Hindlimb muscle (tissue), 1 donor: ENCODE results near the gene DNAH3. TPM values are rescaled to one million over a fixed set of nuclear protein-coding genes. Genes with fewer than 3 reads are reported as not detected.
"Not testable (repeated sequence)": the region's sequence is repeated elsewhere in the genome, so short reads cannot be mapped to it uniquely, and the experiment has no call there.

Source experiments
- DNase-seq: peaks from one replicate; pipeline ENCODE4 v3.0.0-alpha.2; 2013
- polyA plus RNA-seq: library from polyadenylated mRNA; unstranded; fragments of 120-200 nt; gene quantifications from one replicate; pipeline ENCODE4 v1.2.1, GENCODE V29; 2013; ENCODE audit not compliant: insufficient read length

DNAH3 gene
- polyA plus RNA-seq, 1 donor = 0.17 TPM

GRCh38 chr16:21116148-21116693, 34.4 kb downstream of the DNAH3 start:
- no peak for DNase-seq

DNA sequence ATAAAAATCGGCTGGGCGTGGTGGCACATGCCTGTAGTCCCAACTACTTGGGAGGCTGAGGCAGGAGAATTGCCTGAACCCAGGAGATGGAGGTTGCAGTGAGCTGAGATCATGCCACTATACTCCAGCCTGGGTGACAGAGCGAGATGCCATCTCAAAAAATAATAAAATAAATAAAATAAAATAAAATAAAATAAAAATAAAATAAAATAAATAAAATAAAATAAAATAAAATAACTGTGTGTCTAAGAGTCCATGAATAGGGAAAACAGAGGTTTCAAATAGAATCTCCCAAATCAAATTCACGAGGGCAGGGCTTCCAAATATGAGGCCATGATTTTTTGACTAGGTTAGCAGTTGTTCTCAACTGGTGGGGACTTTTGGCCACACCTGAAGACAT, 35.1 kb downstream of the DNAH3 start:
- not testable (repeated sequence) for DNase-seq

GRCh38 chr16:21103941-21104860, 46.4 kb downstream of the DNAH3 start:
- DNase-seq = no peak

DNA sequence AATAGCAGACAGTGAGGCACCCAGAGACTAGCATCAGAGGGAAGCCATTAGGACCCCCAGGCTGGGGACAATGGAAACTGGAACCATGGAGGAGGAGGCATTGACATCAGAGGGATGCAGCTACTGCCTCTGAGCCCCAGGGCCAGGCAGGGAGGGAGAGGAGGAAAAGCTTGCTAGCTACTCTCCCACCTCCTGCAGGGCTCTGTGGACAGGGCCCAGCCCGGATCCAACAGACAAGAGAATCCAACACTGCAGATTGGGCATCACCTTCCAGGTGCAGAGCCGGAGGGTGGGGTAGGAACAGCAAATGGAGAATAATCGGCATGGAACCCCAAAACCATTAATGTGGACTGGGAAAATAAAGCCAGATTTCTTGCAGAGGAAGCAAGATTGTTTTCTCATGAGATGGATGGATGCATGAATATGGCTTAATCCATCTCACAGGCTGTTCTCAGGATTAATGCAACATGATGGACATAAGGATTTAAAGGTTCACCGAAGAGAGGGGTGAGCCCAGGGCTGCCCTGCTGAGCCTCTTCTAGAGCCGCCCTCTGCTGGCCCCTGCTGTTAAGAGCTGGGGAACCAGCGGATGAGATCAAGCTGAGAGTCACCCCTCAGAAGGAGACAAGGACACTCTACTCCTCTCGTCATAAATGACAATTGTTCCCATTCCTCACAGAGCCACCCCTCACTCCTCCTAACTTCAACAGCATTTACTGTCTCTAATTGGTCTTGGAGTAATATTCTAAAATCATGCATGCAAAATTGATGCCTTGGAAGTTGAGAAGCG, 48.8 kb downstream of the DNAH3 start:
- no peak for DNase-seq

DNA sequence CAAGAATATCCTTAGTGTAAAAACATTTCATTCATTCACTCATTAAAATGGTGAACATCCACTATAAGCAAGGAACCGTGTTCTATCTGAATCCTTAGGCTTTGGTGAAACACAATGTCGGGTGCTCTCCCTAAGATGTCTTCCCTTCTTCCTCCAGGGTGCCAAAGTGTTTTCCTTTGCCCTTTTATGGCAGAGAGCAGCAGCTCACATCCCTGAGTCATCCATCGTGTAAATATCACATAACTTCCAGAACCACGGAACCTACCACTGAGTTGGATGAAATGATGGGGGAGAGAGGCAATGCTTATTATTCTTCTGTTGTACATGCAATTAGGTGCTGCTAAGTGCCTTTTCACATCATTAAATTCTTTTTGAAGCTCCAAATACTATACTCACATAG, 50.2 kb downstream of the DNAH3 start:
- no peak for DNase-seq

GRCh38 chr16:21097151-21097550, 53.5 kb downstream of the DNAH3 start:
- DNase-seq = no peak

- not testable (repeated sequence) for DNase-seq
Observed at GRCh38 chr16:21094719-21095118, 55.9 kb downstream of the DNAH3 start.

- DNase-seq = no peak
Observed at GRCh38 chr16:21092951-21093350, 57.7 kb downstream of the DNAH3 start.

GRCh38 chr16:21088646-21089538, 61.8 kb downstream of the DNAH3 start:
- no peak for DNase-seq

DNA sequence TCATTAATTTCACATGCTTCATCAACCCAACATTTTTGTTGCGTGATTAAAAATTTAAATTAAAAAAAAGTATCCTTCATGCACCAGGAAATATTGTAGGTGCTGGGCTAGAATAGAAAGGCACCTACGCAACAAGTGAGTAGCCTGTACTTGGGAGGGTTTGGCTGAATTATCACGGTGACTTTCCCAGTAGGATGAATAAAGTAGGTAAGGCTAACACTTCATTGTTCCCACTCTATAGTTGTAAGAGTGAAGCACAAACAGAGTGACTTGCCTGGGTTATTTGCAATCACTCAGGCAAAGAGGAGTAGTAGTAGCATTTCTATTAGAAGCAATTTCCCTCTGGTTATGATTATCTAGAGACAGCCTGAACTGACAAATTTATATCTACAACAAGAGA, 62.5 kb downstream of the DNAH3 start:
- DNase-seq = no peak

- no peak for DNase-seq
Observed at GRCh38 chr16:21084631-21085225, 65.9 kb downstream of the DNAH3 start.

- peak; percentile 36 for DNase-seq
Observed at GRCh38 chr16:21083729-21084268, 66.8 kb downstream of the DNAH3 start.

- no peak for DNase-seq
Observed at GRCh38 chr16:21081329-21081728, 69.3 kb downstream of the DNAH3 start.

- DNase-seq = no peak
Observed at GRCh38 chr16:21078563-21078962, 72.1 kb downstream of the DNAH3 start.

DNA sequence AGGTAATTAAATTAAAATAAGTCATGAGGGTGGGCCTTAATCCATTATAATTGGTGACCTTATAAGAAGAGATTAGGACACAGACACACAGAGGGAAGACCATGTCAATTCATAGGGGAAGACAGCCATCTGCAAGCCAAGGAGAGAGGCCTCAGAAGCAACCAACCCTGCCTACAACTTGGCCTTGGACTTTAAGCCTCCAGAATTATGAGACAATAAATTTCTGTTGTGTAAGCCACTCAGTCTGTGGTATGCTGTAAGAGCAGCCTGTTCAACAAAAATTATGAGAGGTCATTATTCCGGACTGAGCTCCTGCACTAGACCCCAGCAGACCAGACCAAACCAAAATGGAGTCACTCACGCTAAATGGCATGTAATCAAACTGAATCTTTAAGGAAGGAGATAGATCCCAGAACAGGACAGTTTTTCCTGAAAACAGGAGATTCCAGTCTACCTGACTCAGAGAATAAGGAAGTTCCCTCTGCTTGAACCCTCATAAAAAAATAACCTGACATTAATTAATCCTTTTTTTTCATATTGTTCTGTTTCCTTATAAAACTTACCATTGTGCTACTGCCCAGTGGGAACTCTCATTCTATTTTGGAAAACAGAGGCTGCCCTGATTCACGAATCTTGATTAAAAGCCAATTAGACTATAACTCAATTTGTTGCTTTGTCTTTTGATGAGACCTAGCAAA, 74.3 kb downstream of the DNAH3 start:
- no peak for DNase-seq

- DNase-seq = no peak
Observed at GRCh38 chr16:21075252-21075651, 75.4 kb downstream of the DNAH3 start.

GRCh38 chr16:21072976-21073375, 77.7 kb downstream of the DNAH3 start:
- DNase-seq = no peak

DNA sequence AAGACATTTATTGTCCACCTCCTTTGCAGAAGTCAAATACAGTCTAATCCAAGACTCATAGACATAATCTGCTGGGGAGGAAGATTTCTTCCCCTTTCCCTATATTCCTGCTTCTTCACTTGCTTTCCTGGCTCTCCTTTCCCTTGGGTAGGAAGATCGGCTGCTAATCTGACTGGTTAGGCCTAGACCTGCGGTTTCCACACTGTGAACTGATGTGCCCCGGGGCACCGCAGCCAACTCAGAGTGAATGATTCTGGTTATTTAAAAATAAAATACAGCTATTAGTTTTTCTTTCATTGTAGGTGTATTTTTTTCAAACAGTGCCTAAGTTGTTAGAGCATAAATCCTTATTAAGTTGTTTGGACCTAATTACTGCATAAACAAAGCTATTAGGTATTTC, 78.9 kb downstream of the DNAH3 start:
- DNase-seq = no peak

DNA sequence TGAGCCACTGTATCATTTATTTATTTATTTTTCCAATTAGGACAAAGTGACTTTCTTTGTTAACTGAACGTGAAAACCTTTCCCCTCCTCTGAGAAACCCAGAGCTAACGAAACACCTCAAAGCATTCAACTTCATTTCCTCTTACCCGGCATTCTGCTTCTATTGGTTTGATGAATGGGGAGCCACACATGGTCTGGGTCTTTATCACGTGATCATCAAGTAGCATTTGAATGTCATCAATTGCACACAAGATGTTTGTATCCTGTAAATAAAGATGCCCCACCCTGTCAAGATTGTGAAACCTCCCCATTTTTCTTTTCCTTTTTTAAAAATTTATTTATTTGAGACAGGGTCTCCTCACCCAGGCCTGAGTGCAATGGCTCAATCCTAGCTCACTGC, 80.1 kb downstream of the DNAH3 start:
- no peak for DNase-seq

- DNase-seq = no peak
Observed at GRCh38 chr16:21069986-21070385, 80.7 kb downstream of the DNAH3 start.

DNA sequence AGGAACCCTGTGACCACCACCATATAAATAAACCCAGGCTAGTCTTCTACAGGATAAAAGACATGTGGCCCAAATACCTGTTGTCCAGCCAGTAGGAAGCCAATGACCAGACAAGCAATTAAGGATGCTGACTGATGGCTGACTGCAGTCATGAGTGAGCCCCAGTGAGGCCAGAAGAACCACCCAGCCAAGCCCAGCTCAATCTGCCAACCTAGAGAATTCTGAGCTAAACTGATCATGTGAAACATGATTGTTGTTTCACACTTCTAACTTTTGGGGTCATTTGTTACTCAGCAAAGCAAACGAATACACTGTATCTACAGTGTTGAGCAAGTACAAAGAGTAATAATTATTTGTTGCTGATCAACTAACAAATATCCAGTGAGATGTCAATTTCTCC, 86.4 kb downstream of the DNAH3 start:
- DNase-seq = no peak
